C1 segment of cervical spinal cord (tissue), 14 donors: ENCODE measurements around the gene ARHGAP28.
"Not testable (repeated sequence)": the region's sequence is repeated elsewhere in the genome, so short reads cannot be mapped to it uniquely, and the experiment has no call there.

ENCODE experiments used
- DNase-seq, 14 donors: peaks; one replicate each; lab custom pipeline; 2025; lab: John Stamatoyannopoulos, UW

The ARHGAP28 gene

DNA sequence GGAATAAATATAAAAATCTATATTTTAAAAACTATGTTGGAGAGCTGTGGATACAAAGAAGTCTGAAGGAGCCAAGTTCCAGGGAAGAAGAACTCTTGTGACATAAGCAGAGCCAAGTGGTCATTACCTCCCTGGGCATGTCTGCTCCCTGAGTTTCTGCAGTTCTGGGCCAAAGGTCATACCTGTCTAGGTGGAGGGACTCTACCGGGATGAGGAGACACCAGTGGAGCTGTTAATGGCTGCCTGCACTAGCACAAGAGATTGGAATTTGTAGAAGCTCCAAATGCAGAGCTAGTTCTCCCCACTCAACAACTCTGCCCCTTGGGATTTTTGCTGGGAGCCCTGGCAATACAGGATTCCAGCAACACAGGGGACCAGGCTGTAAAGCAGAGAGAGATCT is 89.8 kb downstream of the ARHGAP28 start:
- DNase-seq, result no peak

DNA sequence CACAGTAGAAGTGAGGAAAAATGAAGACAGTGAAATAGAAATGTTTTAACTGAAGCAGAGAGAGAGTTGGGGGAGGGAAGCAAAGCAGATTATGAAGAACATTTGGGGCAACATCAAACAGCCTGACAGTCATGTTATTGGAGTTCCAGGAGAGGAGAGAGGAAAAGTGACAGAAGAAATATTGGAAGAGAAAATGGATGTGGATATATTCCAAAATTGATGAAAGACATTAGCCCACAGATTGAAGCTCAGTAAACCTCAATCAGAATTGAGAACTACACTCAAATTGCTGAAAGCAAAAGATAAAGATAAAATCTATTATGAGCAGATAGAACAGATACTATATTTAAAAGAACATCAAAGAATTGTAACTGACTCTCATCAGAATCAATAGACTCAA is 90.8 kb downstream of the ARHGAP28 start:
- DNase-seq, result no peak

DNA sequence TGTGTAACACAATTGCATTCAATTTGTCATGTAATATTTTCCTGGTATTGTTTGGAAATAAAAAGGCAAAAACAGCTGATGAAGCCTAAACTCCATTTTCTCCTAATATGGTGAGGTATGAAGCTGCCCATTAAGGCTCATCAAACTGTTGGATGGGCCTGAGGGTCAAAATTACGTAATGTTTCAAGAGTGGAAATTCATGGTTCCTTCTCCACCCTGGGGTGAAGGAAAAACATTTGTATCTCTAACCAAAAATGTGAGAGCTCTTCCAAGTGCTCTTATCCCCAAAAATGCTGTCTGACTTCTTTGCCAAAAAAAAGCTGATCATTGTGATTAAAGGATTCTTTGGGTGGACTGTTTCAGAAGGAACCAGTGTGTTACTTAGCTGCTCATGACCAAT is 91.8 kb downstream of the ARHGAP28 start:
- DNase-seq, result no peak

DNA sequence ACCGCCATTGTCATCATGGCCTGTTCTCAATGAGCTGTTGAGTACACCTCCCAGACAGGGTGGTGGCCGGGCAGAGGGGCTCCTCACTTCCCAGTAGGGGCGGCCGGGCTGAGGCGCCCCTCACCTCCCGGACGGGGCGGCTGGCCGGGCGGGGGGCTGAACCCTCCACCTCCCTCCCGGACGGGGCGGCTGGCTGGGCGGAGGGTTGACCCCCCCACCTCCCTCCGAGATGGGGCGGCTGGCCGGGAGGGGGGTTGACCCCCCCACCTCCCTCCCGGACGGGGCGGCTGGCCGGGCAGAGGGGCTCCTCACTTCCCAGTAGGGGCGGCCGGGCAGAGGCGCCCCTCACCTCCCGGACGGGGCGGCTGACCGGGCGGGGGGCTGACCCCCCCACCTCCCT is 97.6 kb downstream of the ARHGAP28 start:
- DNase-seq, result not testable (repeated sequence)

DNA sequence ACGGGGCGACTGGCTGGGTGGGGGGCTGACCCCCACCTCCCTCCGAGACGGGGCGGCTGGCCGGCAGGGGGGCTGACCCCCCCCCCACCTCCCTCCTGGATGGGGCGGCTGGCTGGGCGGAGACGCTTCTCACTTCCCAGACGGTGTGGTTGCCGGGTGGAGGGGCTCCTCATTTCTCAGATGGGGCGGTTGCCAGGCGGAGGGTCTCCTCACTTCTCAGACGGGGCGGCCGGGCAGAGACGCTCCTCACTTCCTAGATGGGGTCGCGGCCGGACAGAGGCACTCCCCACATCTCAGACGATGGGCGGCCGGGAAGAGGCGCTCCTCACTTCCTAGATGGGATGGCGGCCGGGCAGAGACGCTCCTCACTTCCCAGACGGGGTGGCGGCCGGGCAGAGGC is 98.0 kb downstream of the ARHGAP28 start:
- DNase-seq, result not testable (repeated sequence)

DNA sequence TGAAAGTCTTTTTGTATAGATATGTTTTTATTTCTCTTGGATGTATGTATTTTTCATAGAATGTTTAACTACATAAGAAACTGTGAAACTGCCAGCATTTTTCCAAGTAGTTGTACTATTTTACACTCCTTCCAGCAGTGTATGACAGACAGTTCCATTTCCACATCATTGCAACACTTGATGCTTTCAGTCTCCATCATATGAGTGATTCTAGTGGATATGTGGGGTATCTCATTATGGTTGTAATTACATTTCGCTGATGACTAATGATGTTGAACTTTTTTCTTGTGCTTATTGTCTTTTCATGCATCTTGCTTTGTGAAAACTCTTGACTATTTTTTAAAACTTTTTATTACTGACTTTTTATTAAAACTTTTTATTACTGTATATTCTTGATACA is 101.4 kb downstream of the ARHGAP28 start:
- DNase-seq, result no peak

DNA sequence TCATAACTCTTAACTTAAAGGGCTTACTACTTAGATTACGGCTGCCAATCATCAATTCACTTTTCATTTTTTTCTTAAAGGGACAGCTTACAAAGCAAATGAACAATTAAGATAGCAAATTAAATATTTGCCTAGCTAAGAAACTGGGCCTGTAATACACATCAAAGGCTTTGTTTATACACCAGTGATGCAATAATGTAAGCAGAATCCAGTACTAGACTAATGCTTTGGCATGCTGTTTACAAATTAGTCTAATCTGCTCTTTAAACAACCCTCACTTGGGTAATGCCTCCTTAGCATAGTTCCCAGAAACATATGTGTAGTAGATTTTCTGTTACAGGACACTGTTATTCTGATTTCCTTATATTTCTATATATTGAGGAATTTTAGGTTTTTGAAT is 105.8 kb downstream of the ARHGAP28 start:
- DNase-seq, result no peak

DNA sequence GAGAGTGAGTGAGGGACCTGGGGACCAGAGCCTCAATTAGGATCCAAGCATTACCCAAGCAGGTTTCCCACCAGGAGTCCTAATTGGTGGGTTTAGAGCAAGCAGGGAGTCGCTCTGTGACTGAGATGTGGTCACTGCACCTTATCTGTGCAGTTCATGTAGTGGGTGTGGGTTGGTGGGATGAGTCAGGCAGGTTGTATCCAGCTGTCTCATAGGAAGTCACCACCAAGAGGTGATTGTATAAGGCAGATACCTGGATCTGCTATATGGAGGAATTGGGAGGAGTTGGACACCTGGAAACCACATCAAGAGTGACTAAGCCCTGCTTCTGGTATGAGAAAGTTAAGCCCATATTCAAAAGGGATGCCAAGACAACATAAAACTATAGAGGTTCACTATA is 106.8 kb downstream of the ARHGAP28 start:
- DNase-seq, result no peak

DNA sequence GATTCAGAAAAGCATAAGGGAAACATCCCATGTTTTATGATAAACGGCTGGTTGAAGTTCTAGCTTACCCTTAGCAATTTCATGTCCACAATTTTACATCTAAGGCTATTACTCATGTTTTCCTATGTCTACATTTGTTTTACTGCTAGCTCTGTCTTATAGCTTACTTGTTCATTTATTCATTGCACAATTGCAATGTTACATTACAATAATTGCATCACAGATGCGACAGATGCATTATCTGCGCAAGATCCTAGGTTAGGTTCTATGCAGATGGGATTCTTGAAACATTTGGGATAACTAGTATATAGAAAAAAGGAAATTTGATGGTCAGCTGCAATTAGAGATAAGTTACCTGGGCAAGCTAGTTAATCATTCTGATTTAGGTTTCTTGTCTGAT is 108.4 kb downstream of the ARHGAP28 start:
- DNase-seq, result no peak

DNA sequence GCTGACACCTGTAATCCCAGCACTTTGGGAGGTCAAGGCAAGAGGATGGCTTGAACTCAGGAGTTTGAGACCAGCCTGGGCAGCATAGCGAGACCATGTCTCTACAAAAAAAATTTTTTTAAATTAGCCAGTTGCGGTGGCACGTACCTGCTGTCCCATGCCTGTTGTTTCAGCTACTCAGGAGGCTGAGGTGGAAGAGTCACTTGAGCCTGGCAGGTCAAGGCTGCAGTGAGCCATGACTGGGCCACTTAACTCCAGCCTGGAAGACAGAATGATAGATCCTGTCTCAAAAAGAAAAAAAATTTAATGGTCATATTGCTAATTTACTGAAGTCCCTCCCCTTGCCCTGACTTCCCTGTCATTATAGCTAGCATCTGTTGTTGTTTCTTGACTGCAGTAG is 112.6 kb downstream of the ARHGAP28 start:
- no peak for DNase-seq

DNA sequence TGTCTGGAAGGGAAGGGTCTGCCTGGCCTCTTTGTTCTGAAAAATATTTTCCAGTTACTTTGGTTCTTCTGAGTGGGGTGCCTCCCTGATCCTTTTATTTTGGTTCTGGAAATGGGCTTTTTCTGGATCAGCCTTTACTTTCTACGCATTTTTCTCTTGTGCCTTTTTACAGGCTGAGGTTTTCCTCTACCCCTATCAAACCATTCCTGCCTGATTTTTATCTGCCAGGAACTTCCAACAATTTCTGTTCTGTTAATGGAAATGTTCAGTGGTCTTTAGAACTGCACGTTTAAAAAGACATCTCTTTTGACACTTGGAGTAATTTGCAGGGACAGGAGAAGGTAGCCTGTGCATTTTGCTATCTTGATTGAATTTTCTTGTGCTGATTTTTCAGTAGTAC is 113.8 kb downstream of the ARHGAP28 start:
- DNase-seq, result no peak

DNA sequence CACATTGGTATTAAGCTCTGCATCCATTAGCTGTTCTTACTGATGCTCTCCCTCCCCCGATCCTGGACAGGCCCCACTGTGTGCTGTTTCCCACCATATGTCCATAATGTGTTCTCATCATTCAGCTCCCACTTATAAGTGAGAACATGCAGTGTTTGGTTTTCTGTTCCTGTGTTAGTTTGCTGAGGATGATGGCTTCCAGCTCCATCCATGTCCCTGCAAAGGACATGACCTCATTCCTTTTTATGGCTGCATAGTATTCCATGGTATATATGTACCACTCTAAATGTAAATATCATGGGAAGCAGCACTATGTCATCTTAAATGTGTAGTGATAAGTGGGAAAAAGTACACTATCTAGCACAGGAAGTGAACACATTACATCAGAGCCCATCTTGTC is 116.0 kb downstream of the ARHGAP28 start:
- not testable (repeated sequence) for DNase-seq

DNA sequence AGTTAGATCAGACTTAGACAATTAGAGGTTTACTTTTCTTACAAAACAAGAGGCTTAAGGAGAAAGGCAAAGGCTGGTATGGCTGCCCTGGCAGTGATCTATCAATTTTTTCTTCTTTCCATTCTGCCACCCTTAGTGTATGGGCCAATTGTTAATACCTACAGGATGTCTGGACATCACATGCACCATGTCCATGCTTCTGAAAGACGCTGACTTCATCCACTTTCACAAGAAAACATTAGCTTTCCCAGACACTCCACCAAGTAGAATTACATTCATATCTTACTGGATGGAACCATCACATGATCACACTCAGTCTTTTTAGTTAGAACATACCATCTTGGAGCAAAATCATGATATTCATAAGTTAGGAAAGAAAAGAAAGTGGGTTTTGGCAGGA is 120.9 kb downstream of the ARHGAP28 start:
- DNase-seq, result no peak

DNA sequence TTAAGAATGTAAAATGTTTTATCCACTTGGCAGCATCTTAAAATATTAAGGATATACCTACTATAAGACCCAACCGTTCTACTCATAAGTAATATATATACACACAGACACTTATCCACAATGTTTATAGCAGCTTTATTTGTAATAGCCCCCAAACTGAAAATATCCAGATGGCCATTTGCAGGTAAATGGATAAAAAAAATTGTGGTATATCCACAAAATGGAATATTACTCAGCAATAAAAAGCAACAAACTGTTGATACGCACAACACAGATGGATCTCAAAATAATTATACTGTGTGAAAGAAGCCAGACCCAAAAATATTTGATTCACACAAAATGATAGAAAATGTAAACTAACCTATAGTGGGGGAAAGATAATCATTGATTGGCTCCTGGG is 122.0 kb downstream of the ARHGAP28 start:
- DNase-seq, result no peak

DNA sequence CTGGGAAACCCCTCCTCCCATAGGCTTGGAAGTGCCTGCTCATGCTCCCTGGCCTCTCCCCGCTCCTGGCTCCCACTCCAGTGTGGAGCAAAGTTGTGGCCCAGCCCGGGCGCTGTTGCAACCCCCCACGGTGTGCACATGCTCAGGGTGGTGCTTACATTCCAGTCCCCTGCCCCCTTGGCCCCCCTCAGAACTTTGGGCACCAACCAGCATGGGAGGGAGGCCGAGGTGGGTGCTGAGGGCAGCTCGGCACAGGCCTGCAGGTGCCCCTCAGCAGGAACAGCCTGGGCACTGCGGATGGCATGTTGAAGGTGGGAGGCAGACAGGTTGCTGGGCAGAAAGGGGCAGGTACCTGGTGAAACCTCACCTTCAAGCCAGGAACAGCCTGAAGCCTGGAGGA is 125.3 kb downstream of the ARHGAP28 start:
- no peak for DNase-seq

DNA sequence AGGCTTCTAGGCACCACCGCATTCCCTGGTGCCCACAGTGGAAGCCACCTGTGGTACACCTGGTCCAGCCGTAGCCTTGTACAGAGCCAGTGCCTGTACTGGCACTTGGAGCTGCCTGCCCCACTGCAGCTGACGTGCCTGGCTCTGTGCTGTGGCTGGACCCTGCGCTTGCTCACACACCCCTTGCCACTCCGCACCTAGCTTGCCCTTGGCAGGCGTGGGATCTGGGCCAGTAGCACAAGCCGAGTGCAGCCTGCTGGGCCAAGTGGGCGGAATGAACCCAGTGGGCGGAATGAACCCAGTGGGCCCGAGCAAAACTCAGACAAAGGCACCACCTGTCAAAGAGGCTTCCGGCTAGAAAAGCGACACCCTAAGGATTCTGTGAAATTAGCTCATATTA is 126.3 kb downstream of the ARHGAP28 start:
- DNase-seq, result peak in 1 of 14 donors; percentile 1

DNA sequence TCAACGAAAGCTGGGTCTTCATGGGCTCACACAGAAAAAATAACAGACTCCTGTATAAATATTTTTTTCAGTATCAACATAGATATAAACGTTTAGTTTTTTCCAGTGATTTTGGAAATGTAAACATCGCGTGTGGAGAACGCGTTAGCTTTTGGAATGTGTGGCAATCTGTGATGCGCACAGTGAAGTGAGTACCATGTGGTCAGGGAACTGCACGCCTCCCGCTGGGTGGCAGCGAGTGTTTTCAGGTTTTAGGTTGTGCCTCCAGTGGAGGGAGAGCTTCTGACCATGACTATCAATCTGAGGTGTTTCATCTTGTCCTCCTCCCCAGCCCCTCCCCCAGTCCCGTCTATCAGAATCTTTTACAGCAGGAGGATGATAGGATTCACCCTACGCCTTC is 127.8 kb downstream of the ARHGAP28 start:
- no peak for DNase-seq

DNA sequence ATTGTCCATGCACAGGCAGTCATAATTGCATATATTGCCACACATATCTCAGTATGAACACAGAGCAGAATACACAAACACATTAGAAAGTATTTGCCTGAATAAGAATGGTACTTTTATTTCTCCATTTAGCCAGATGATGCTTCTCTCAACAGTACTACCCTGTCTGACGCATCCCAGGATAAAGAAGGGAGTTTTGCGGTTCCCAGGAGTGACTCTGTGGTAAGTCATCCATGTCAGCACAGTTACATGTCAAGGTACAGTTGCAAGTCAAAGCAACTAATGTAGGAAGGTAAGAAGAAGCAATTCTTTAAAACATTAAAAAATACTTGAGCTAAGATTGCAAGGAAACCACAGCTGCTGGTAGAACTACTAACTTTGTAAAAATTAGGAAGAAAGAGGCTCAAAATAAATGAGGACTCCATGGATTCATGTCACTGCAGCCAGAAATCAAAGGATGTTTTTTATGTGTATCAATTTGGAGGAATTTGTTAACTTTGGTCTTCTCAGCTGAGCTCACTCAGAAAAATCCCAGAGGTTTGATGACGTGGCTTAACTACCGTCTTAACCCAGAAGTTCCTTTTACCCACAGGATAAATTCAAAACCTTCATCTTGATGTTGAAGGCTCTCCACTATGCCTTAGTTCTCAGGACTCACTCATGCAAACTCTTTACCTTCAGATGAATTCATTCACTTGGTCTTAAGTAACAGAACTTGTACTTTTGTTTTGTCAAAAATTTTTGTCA is 130.3 kb downstream of the ARHGAP28 start:
- no peak for DNase-seq

DNA sequence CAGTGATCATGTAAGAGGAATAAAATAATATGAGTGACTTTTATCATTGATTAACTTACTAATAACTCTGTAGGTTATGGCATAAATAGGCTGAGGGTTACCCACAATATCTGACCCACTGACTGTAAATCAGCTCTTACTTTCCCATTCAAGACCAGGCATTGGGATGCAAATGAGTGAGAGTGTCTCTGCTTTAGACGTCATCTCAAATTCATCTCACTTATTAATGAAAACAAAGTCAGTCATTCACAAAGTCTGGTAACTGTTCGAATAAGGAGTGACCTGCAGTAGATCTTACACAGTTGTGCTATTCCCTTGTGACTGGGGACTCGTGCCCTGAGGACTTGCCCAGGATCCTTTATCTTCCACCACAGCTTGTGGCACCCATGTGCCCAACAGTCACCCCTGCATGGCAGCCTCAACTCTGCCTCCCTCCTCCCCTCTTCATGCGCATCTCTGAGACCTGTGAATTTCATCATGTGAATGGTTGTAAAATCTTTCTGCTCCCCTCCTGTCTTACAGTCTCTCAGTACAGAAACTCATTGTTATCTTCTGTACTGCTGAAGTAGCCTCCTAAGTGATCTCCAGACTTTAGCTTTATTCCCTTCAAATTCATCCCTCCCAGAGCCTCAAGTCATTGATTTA is 131.4 kb downstream of the ARHGAP28 start:
- no peak for DNase-seq

DNA sequence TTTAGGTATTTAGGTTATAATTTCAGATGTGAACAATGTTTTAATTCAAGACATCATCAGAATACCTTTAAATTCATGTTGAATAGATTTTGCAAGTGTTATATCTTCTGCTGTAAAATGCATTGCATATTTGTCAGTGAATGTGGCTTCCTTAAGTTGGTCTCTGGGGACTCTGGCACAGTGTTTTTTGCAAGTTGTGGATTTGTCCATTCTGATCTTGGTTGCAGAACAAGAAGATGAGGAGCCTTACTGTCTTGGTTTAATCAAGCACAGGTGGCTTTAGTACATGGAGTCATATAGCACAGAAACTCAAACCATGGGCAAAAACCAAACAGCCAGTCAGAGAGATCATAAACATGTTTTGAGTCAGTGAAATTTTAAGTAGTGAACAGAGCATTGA is 135.7 kb downstream of the ARHGAP28 start:
- no peak for DNase-seq

DNA sequence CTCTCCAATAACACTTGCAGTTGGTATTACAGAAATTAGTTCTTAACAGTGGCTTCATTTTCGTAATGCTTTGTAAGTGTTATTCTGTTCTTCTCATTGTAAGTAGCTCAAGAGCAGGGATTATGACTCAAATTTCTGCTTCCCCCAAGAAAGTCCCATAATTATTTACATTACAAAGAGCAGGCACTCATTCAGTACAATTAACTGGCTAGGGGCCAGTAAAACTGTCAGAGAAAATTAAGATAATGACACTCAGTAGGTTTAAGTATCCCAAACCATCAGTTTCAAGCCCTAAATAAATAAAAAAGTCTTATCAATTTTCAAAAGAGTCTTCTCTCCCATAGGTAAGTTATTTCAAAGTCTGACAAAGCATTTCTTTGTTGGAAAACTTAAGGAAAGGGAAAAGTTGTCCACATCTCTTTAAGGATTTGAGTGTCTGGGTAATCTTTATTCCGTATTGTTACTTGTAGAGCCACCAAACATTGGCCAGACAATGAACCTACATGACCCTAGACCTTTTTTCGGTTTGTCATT is 137.1 kb downstream of the ARHGAP28 start:
- DNase-seq, result no peak

DNA sequence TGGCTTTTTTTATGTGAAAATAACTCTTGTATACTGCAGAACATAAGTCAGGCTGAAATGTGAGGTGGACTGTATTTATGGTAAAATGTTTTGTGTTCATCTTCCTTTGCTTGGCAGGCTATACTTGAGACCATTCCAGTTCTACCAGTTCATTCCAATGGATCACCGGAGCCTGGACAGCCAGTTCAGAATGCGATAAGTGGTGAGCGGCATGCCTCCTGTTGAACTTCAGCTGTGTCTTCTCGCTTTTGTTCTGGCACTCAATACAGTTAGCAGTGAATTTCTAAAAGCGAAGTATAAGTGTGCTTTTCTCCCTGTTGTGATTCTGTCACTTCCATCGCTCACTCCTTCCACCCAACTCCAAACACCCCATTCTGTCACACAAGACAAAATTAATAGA is 138.5 kb downstream of the ARHGAP28 start:
- no peak for DNase-seq

DNA sequence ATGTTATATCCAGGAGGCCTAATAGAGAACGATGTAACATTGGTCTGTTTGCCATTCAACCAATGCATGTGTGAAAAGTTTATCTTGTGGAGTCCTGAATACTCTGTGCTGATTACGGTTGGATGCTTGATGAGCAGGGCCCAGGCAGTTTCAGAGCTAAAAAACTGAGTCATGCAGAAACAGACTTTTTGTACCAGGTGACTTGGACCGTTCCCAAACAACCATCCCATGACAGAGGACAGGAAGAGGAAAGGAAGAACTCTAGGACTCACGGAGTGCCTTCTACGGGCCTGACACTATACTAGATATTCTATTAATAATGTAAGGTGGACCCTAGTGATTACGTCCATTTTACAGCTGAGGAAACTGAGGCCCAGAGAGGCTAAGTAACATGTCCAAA is 142.1 kb downstream of the ARHGAP28 start:
- no peak for DNase-seq
